ENCODE results near the gene KRTAP10-1. TPM values are rescaled to one million over a fixed set of nuclear protein-coding genes. Genes with fewer than 3 reads are reported as not detected.

KRTAP10-1 gene
- total RNA-seq, 1 experiment from 2014 or later, result not detected

DNA sequence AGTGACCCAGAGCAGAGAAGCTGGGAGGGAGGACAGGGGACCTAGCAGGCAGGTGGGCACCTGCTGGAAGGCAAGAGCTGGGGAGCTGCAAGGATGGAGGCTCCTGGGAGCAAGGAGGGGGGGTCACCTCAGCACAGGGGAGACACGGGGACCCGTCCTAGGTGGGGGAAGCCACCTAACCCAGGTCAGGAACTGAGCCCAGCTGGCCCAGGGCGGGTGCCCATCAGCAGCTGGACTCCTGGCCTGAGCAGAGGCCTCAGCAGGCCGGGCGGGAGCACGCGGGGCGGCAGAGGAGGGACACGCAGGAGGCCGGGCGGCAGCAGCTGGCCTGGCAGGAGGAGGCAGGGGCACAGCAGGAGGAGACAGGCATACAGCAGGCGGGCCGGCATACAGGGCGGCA lies 949 bp downstream of the KRTAP10-1 start:
- H3K4me3 Mint-ChIP-seq, result no peak overlapping the region
- no peak for TF ChIP-seq PRDM15 (CRISPR knock-in tag; IDR thresholded peaks at IDR 0.05)
- TF ChIP-seq SMAD4 (CRISPR knock-in tag; IDR thresholded peaks at IDR 0.05), result no peak
- ATAC-seq, result no peak
- POLR2A ChIA-PET, result no interaction called here
- DNase-seq (ENCODE audit: low spot score), result no peak
- H3K4me1 Mint-ChIP-seq, result 0 out of 2 replicates have a peak, but pooled peaks cover 6% of the 10 kb centered on the region
- CTCF ChIA-PET, result no interaction called here
- H3K9me3 Mint-ChIP-seq, result peaks cover 7% of the 10 kb centered on the region
- no peak overlapping the region for H3K27ac Mint-ChIP-seq
- no peaks in the 10 kb centered on the region for H3K27me3 Mint-ChIP-seq (ENCODE audit: low read depth)
- 0 out of 2 replicates have a peak, but pooled peaks cover 2% of the 10 kb centered on the region for H3K36me3 Mint-ChIP-seq

GRCh38 chr21:44537930-44538911 lies 1.8 kb downstream of the KRTAP10-1 start:
- H3K27ac Mint-ChIP-seq, result no peak overlapping the region
- TF ChIP-seq HMGXB4 (CRISPR knock-in tag; IDR thresholded peaks at IDR 0.05), result no peak
- no peak for TF ChIP-seq AR (CRISPR knock-in tag; IDR thresholded peaks at IDR 0.05)
- TF ChIP-seq, protein P1, sequence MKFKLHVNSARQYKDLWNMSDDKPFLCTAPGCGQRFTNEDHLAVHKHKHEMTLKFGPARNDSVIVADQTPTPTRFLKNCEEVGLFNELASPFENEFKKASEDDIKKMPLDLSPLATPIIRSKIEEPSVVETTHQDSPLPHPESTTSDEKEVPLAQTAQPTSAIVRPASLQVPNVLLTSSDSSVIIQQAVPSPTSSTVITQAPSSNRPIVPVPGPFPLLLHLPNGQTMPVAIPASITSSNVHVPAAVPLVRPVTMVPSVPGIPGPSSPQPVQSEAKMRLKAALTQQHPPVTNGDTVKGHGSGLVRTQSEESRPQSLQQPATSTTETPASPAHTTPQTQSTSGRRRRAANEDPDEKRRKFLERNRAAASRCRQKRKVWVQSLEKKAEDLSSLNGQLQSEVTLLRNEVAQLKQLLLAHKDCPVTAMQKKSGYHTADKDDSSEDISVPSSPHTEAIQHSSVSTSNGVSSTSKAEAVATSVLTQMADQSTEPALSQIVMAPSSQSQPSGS (CRISPR knock-in tag; IDR thresholded peaks at IDR 0.05; ENCODE audit: borderline replicate concordance, low read depth), result no peak
- TF ChIP-seq, protein P2, sequence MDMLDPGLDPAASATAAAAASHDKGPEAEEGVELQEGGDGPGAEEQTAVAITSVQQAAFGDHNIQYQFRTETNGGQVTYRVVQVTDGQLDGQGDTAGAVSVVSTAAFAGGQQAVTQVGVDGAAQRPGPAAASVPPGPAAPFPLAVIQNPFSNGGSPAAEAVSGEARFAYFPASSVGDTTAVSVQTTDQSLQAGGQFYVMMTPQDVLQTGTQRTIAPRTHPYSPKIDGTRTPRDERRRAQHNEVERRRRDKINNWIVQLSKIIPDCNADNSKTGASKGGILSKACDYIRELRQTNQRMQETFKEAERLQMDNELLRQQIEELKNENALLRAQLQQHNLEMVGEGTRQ (CRISPR knock-in tag; IDR thresholded peaks at IDR 0.05), result no peak
- TF ChIP-seq GRHL2 (CRISPR knock-in tag; IDR thresholded peaks at IDR 0.05; ENCODE audit: insufficient replicate concordance, severe bottlenecking), result no peak
- ATAC-seq (no peak), DNase-seq (ENCODE audit: low spot score) (no peak)
- CTCF ChIA-PET, result no interaction called here
- 0 out of 2 replicates have a peak, but pooled peaks cover 2% of the 10 kb centered on the region for H3K36me3 Mint-ChIP-seq
- H3K4me3 Mint-ChIP-seq, result no peak overlapping the region
- POLR2A ChIA-PET, result no interaction called here
- no peaks in the 10 kb centered on the region for H3K27me3 Mint-ChIP-seq (ENCODE audit: low read depth)
- H3K4me1 Mint-ChIP-seq, result 0 out of 2 replicates have a peak, but pooled peaks cover 6% of the 10 kb centered on the region
- H3K9me3 Mint-ChIP-seq, result peaks cover 7% of the 10 kb centered on the region

DNA sequence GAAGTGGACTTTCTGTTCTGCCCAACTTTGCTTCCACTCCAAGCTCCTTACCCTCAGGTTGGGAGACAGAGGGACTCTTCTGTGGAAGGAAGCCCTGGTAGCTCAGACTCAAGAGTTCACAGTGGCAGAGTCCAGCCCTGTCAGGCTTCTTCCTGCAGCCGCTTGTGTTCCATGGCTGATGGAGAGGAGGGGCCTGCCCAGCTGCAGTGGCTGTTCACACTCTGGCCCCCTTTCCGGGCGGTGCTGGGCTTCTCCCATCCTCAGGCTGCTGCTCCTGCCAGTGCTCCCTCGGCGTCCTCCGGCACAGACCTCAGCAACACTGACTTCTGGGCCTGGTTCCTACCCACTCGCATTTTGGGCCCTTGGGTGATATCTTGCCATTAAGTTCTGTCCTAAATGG lies 4.0 kb downstream of the KRTAP10-1 start:
- ChIA-PET CTCF (interaction anchor here (0.6 to 1.4 kb wide), 3 partner anchors 14 to 85 kb away, joined by 3 to 8 read pairs (median 3); no protein-coding TSS in a partner anchor), POLR2A (interaction anchor here (0.7 kb wide), 1 partner anchor 712 kb away, joined by 4 read pairs; no protein-coding TSS in a partner anchor)
- Mint-ChIP-seq H3K36me3 (0 out of 2 replicates have a peak, but pooled peaks cover 2% of the 10 kb centered on the region), H3K9me3 (peaks cover 7% of the 10 kb centered on the region), H3K27ac (no peak overlapping the region), H3K27me3 (ENCODE audit: low read depth) (no peaks in the 10 kb centered on the region), H3K4me1 (peaks cover 2% of the 10 kb centered on the region; the same call in 1 of the 2 replicates), H3K4me3 (no peak overlapping the region)
- ATAC-seq (peak; percentile 21; the same call in 1 of the 2 replicates), DNase-seq (ENCODE audit: low spot score) (no peak)
- no peak for TF ChIP-seq NR1H2 (CRISPR knock-in tag; IDR thresholded peaks at IDR 0.05)
- TF ChIP-seq ZMAT4 (CRISPR knock-in tag; IDR thresholded peaks at IDR 0.05), result no peak
- no peak for TF ChIP-seq FOXP1 (CRISPR knock-in tag; IDR thresholded peaks at IDR 0.05; ENCODE audit: borderline replicate concordance)
- no peak for TF ChIP-seq HMGA2 (CRISPR knock-in tag; IDR thresholded peaks at IDR 0.05)
- no peak for TF ChIP-seq MAX (CRISPR knock-in tag; IDR thresholded peaks at IDR 0.05)
- TF ChIP-seq FOXK1 (CRISPR knock-in tag; IDR thresholded peaks at IDR 0.05), result no peak
- TF ChIP-seq MXD4 (CRISPR knock-in tag; IDR thresholded peaks at IDR 0.05; ENCODE audit: borderline replicate concordance), result no peak
- TF ChIP-seq TCF7 (CRISPR knock-in tag; IDR thresholded peaks at IDR 0.05; ENCODE audit: low read depth), result no peak
- TF ChIP-seq, protein P3, sequence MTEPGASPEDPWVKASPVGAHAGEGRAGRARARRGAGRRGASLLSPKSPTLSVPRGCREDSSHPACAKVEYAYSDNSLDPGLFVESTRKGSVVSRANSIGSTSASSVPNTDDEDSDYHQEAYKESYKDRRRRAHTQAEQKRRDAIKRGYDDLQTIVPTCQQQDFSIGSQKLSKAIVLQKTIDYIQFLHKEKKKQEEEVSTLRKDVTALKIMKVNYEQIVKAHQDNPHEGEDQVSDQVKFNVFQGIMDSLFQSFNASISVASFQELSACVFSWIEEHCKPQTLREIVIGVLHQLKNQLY (CRISPR knock-in tag; IDR thresholded peaks at IDR 0.05), result no peak
- TF ChIP-seq ATF1 (CRISPR knock-in tag; IDR thresholded peaks at IDR 0.05), result no peak

All from WTC11 (cell line).